Measurements from ENCODE around the gene ZFAND5.

Gene ZFAND5

GRCh38 chr9:72364679-72365524 lies at the start of gene ZFAND5:
Gene ZFAND5 (minus strand): TSS chr9:72365208. CDS start chr9:72360778, 4,430 bp downstream.
- no peak for FAIRE-seq

GRCh38 chr9:72412483-72413040 lies 47.6 kb upstream of the ZFAND5 start:
- no peak for FAIRE-seq

GRCh38 chr9:72410214-72410613 lies 45.2 kb upstream of the ZFAND5 start:
- FAIRE-seq, result no peak

GRCh38 chr9:72407114-72407513 lies 42.1 kb upstream of the ZFAND5 start:
- no peak for FAIRE-seq

GRCh38 chr9:72402744-72403143 lies 37.7 kb upstream of the ZFAND5 start:
- FAIRE-seq, result no peak

- FAIRE-seq, result no peak
These were observed 36.4 kb upstream of the ZFAND5 start for GRCh38 chr9:72401396-72401795.

GRCh38 chr9:72400866-72401265 lies 35.9 kb upstream of the ZFAND5 start:
- FAIRE-seq, result no peak

GRCh38 chr9:72399391-72399790 lies 34.4 kb upstream of the ZFAND5 start:
- no peak for FAIRE-seq

- FAIRE-seq, result no peak
These were observed 31.5 kb upstream of the ZFAND5 start for GRCh38 chr9:72396247-72397091.

- no peak for FAIRE-seq
These were observed 29.1 kb upstream of the ZFAND5 start for GRCh38 chr9:72394066-72394465.

- no peak for FAIRE-seq
These were observed 25.9 kb upstream of the ZFAND5 start for GRCh38 chr9:72390907-72391306.

GRCh38 chr9:72386186-72386585 lies 21.2 kb upstream of the ZFAND5 start:
- no peak for FAIRE-seq

GRCh38 chr9:72384710-72385485 lies 19.9 kb upstream of the ZFAND5 start:
- no peak for FAIRE-seq

- FAIRE-seq, result no peak
These were observed 19.1 kb upstream of the ZFAND5 start for GRCh38 chr9:72383978-72384709.

- no peak for FAIRE-seq
These were observed 17.4 kb upstream of the ZFAND5 start for GRCh38 chr9:72382405-72382804.

GRCh38 chr9:72377041-72377440 lies 12.0 kb upstream of the ZFAND5 start:
- FAIRE-seq, result no peak

- FAIRE-seq, result no peak
These were observed 6.1 kb upstream of the ZFAND5 start for GRCh38 chr9:72371151-72371550.

- FAIRE-seq, result no peak
These were observed 683 bp upstream of the ZFAND5 start for GRCh38 chr9:72365525-72366256.

GRCh38 chr9:72363908-72364678 lies 915 bp downstream of the ZFAND5 start:
- FAIRE-seq, result no peak

- FAIRE-seq, result no peak
These were observed 1.8 kb downstream of the ZFAND5 start for GRCh38 chr9:72363236-72363635.
